Lower leg skin (tissue), 3 donors: ENCODE measurements around the gene AKR1A1.

Source experiments
- POLR2A ChIP-seq, 2 donors: fragments of 450-650 bp; IDR thresholded peaks; one replicate each; pipeline ENCODE4 v1.6.1; 2016 to 2017; ENCODE audit warnings: antibody characterized with exemption in 2 of 2, mild to moderate bottlenecking in 1 of 2, moderate library complexity in 1 of 2
- TF ChIP-seq, protein P1 (sequence below), 3 donors: fragments of 450-650 bp; IDR thresholded peaks; one replicate each; pipeline ENCODE4 v1.5.1; 2016; ENCODE audit warnings: antibody characterized with exemption in 3 of 3, mild to moderate bottlenecking in 3 of 3, moderate library complexity in 2 of 3

DNA sequence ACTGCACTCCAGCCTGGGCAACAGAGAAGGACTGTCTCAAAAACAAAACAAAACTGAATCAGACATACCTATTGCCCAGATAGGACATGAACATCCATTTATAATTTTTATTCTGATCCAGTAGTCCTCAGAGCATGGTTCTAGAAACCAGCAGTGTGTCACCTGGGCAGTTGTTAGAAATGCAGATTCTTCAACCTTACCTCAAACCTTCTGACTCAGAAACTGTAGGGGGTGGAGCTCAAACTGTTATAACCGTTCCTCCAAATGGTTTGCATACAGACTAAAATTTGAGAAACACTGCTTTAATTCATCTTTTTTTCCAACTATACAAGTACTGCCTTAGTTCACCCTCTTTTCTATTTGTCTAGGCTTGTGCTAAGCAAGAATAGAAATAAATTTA, 39.2 kb downstream of the AKR1A1 start:
- TF ChIP-seq POLR2A (IDR thresholded peaks at IDR 0.05), result no peak
- TF ChIP-seq, protein P1, sequence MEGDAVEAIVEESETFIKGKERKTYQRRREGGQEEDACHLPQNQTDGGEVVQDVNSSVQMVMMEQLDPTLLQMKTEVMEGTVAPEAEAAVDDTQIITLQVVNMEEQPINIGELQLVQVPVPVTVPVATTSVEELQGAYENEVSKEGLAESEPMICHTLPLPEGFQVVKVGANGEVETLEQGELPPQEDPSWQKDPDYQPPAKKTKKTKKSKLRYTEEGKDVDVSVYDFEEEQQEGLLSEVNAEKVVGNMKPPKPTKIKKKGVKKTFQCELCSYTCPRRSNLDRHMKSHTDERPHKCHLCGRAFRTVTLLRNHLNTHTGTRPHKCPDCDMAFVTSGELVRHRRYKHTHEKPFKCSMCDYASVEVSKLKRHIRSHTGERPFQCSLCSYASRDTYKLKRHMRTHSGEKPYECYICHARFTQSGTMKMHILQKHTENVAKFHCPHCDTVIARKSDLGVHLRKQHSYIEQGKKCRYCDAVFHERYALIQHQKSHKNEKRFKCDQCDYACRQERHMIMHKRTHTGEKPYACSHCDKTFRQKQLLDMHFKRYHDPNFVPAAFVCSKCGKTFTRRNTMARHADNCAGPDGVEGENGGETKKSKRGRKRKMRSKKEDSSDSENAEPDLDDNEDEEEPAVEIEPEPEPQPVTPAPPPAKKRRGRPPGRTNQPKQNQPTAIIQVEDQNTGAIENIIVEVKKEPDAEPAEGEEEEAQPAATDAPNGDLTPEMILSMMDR (IDR thresholded peaks at IDR 0.05), result no peak
